HG02885 (cell line): ENCODE results near the gene CHEK1.
"Not testable (repeated sequence)": the region's sequence is repeated elsewhere in the genome, so short reads cannot be mapped to it uniquely, and the experiment has no call there.

Experiments
- ATAC-seq: cut with Tn5 transposase; IDR thresholded peaks from one replicate; pipeline ENCODE4 v1.9.1; 2021; ENCODE audit warnings: mild to moderate bottlenecking; ENCODE audit not compliant: unreplicated experiment, poor library complexity

Gene CHEK1

DNA sequence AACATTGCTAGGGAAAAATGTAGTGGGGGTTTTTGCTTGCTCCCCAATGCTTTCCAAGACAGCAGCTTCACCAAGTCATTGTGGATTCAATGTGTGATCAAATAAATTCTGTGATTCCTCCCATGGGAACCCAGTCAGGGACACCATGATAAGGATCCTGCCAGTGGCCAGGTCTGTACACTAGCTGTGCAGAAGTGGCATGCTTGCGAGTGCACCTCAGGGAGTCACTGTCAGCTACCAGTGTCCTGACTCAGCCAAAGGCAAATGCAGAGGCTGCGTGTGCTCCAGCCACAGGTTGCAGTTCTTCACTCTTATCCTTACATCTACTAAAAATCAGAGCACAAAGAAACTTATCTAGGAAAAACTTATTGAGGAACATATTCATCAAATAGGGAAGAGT lies 65.0 kb downstream of the CHEK1 start:
- no peak for ATAC-seq

DNA sequence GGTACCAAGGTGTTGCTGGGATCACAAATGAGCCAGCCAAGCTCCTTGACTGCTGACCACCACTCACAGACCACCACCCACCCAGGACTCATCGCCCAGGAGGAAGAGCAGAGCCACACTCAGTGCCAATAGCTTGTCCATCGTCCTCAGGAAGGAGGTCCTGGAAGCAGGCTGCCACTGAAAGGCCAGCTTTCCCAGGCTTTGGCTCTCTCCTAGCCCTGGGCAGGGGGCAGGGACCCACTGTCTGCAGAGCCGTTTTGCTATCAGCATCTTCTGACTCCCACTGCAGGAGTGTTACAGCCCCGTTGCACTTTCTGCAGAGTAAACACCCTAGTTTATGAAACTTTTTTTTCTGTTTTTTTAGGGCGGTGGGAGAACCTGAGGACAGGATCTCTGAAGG lies 67.9 kb downstream of the CHEK1 start:
- no peak for ATAC-seq

- ATAC-seq, result no peak
Observed at GRCh38 chr11:125694951-125695350, 70.0 kb downstream of the CHEK1 start.

GRCh38 chr11:125701018-125701610 lies 76.2 kb downstream of the CHEK1 start:
- no peak for ATAC-seq

- no peak for ATAC-seq
Observed at GRCh38 chr11:125701858-125702621, 77.1 kb downstream of the CHEK1 start.

- ATAC-seq, result not testable (repeated sequence)
Observed at GRCh38 chr11:125704686-125705085, 79.7 kb downstream of the CHEK1 start.

DNA sequence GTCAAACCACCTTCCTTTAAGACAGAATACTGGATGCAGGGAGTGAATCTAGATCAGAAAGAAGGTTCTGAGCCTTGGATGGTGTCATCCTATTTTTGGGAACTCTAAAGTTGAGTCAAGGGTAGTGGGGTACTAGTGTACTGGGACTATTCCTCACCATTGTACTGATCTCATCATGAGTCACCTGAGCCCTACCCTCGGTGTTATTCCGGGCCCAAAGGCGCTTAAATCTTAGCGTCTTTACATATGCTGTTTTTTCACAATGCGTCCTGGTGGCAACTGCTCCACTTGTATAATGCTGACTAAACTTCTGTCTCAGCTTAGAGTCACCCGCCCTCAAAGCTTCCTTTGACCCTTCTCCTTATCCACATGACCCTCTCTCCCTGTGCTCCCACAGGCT lies 95.8 kb downstream of the CHEK1 start:
- ATAC-seq, result no peak

DNA sequence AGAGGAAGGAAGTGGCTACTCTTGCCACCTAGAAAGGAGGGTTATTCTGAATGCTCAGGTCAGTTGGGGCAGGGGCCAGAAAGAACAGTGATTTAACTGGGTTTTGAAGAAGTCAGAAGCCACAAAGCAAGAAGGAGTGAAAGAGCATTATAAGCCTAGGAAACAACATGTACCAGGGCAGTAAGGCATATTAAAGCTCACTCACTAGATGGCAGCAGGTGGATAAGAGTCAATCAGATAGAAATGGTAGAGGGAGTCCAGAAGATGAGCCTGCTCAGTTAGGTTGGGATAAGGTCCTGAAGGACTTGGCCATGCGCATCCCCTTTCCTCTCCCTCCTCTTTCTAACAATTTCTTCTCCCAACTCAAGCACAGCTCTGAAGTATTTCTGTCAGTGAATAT lies 99.2 kb downstream of the CHEK1 start:
- no peak for ATAC-seq
